CD4-positive, alpha-beta T cell (primary cell): ENCODE results near the gene GRM4. TPM values are rescaled to one million over a fixed set of nuclear protein-coding genes. Genes with fewer than 3 reads are reported as not detected.

Experiments used
- ATAC-seq: fragments of 200-7000 bp; cut with Tn5 transposase; one replicate; pipeline ENCODE4 v1.10.0; 2022; ENCODE audit warnings: mild to moderate bottlenecking; ENCODE audit not compliant: poor library complexity
- CTCF ChIA-PET: fragments of 350-600 bp; sonication (Branson Sonifier 250); formaldehyde crosslinking; loops from one replicate; lab custom pipeline; 2021; ENCODE audit warnings: antibody characterized with exemption, inconsistent platforms; lab: Charles Lee
- POLR2A ChIA-PET: fragments of 350-600 bp; sonication (Branson Sonifier 250); formaldehyde crosslinking; loops from one replicate; lab custom pipeline; 2021; ENCODE audit warnings: antibody characterized with exemption, inconsistent platforms; lab: Charles Lee
- DNase-seq, 14 experiments: peaks; one replicate each; pipeline ENCODE4 v3.0.0-alpha.2; 2013 to 2020; ENCODE audit warnings: mixed read lengths in 2 of 14
- H3K27ac ChIP-seq, 2 donors: one replicate each; pipeline versions ENCODE4 v1.5.1 to v1.7.0; 2013; ENCODE audit warnings: low read length in 2 of 2, low read depth in 1 of 2, mild to moderate bottlenecking in 1 of 2
- H3K27me3 ChIP-seq, 2 experiments: 1 replicate in 1 of 2; 2 replicates in 1 of 2; pipeline versions ENCODE4 v1.6.1 to v1.7.0; 2013; ENCODE audit warnings: low read length in 2 of 2, control low read depth in 1 of 2, mild to moderate bottlenecking in 1 of 2, moderate library complexity in 1 of 2; ENCODE audit not compliant: insufficient read depth in 2 of 2, control insufficient read depth in 1 of 2
- H3K36me3 ChIP-seq: one replicate; pipeline ENCODE4 v1.6.1; 2013; ENCODE audit warnings: low read length, control low read depth; ENCODE audit not compliant: insufficient read depth
- H3K4me1 ChIP-seq: one replicate; pipeline ENCODE4 v1.6.1; 2013; ENCODE audit warnings: low read length, control low read depth; ENCODE audit not compliant: insufficient read depth
- H3K4me3 ChIP-seq: one replicate; pipeline ENCODE4 v1.5.1; 2013; ENCODE audit warnings: mild to moderate bottlenecking, low read length, moderate library complexity
- H3K9me3 ChIP-seq, 2 experiments: 1 replicate in 1 of 2; 2 replicates in 1 of 2; pipeline versions ENCODE4 v1.6.1 to v1.7.0; 2013; ENCODE audit warnings: low read length in 2 of 2, mild to moderate bottlenecking in 2 of 2, control low read depth in 1 of 2, moderate library complexity in 1 of 2; ENCODE audit not compliant: control insufficient read depth in 1 of 2, insufficient read depth in 1 of 2
- H3K27ac Mint-ChIP-seq: one replicate; pipeline ENCODE4 v1.8.0; 2020; ENCODE audit warnings: mixed read lengths
- H3K27me3 Mint-ChIP-seq: one replicate; pipeline ENCODE4 v1.8.0; 2021; ENCODE audit warnings: mixed read lengths
- H3K36me3 Mint-ChIP-seq: one replicate; pipeline ENCODE4 v1.8.0; 2021; ENCODE audit warnings: low read depth, mixed read lengths
- H3K4me1 Mint-ChIP-seq: one replicate; pipeline ENCODE4 v1.8.0; 2021; ENCODE audit warnings: low read depth, mixed read lengths
- H3K4me3 Mint-ChIP-seq: one replicate; pipeline ENCODE4 v1.8.0; 2020; ENCODE audit warnings: mild to moderate bottlenecking, mixed read lengths
- H3K9me3 Mint-ChIP-seq: one replicate; pipeline ENCODE4 v1.8.0; 2020; ENCODE audit warnings: mixed read lengths
- CTCF ChIP-seq: fragments of 200-600 bp; IDR thresholded peaks from one replicate; pipeline ENCODE4 v1.8.0; 2022; ENCODE audit warnings: antibody characterized with exemption, mild to moderate bottlenecking
- intact Hi-C, 2 experiments: fragments of 100-400 bp; cut with DNase I in 1 of 2; cut with micrococcal nuclease in 1 of 2; formaldehyde crosslinking; loops; one replicate each; pipeline versions ENCODE4 v1.15.1 to v1.9.0; 2023 to 2025; cut with DNase I, micrococcal nuclease
- total RNA-seq, 174 experiments: library from RNA in 2 of 174; stranded (reverse) in 2 of 174; gene quantifications; one replicate each; pipeline ENCODE4 v1.2.3 and lab custom pipeline; 2021 to 2026

GRM4 gene
- total RNA-seq, 2 experiments from 2014 or later: 0.08 TPM; not detected in 1

GRCh38 chr6:34020278-34020677 lies 125.6 kb downstream of the GRM4 start:
- no peak overlapping the region for H3K27ac ChIP-seq
- H3K4me1 ChIP-seq: no peaks in the 10 kb centered on the region
- no peak for ATAC-seq
- intact Hi-C loops: no loop called here
- ChIA-PET CTCF (no interaction called here), POLR2A (no interaction called here)
- H3K4me3 ChIP-seq: no peak overlapping the region
- peaks cover 0 to 5% of the 10 kb centered on the region in 2 experiments for H3K9me3 ChIP-seq
- no peaks in the 10 kb centered on the region for H3K27me3 ChIP-seq
- TF ChIP-seq CTCF: no peak
- Mint-ChIP-seq H3K27ac (no peak overlapping the region), H3K4me1 (no peaks in the 10 kb centered on the region), H3K27me3 (no peaks in the 10 kb centered on the region), H3K9me3 (no peaks in the 10 kb centered on the region), H3K36me3 (no peaks in the 10 kb centered on the region), H3K4me3 (no peak overlapping the region)
- DNase-seq: no peak
- no peaks in the 10 kb centered on the region for H3K36me3 ChIP-seq

- Mint-ChIP-seq H3K4me3 (no peak overlapping the region), H3K27me3 (no peaks in the 10 kb centered on the region), H3K36me3 (no peaks in the 10 kb centered on the region), H3K27ac (no peak overlapping the region), H3K4me1 (no peaks in the 10 kb centered on the region), H3K9me3 (no peaks in the 10 kb centered on the region)
- H3K27ac ChIP-seq: no peak overlapping the region
- peaks cover 0 to 5% of the 10 kb centered on the region in 2 experiments for H3K9me3 ChIP-seq
- no peaks in the 10 kb centered on the region for H3K36me3 ChIP-seq
- POLR2A ChIA-PET: no interaction called here
- H3K4me3 ChIP-seq: no peak overlapping the region
- ATAC-seq (no peak), DNase-seq (no peak)
- CTCF ChIA-PET: no interaction called here
- intact Hi-C loops: no loop called here
- H3K4me1 ChIP-seq: no peaks in the 10 kb centered on the region
- no peak for TF ChIP-seq CTCF
- H3K27me3 ChIP-seq: no peaks in the 10 kb centered on the region
Observed at GRCh38 chr6:34018961-34019606, 126.8 kb downstream of the GRM4 start.

GRCh38 chr6:34018026-34018425 lies 127.9 kb downstream of the GRM4 start:
- DNase-seq (no peak), ATAC-seq (no peak)
- Mint-ChIP-seq H3K27ac (no peak overlapping the region), H3K27me3 (no peaks in the 10 kb centered on the region), H3K9me3 (no peaks in the 10 kb centered on the region), H3K4me3 (no peak overlapping the region), H3K4me1 (no peaks in the 10 kb centered on the region), H3K36me3 (no peaks in the 10 kb centered on the region)
- no peak overlapping the region for H3K4me3 ChIP-seq
- H3K27ac ChIP-seq: no peak overlapping the region
- no peaks in the 10 kb centered on the region for H3K9me3 ChIP-seq
- H3K36me3 ChIP-seq: no peaks in the 10 kb centered on the region
- H3K4me1 ChIP-seq: no peaks in the 10 kb centered on the region
- intact Hi-C loops: no loop called here
- H3K27me3 ChIP-seq: no peaks in the 10 kb centered on the region
- ChIA-PET POLR2A (no interaction called here), CTCF (no interaction called here)
- no peak for TF ChIP-seq CTCF
